Endodermal cell (in vitro differentiated cells): ENCODE data around the gene FMNL2. TPM values are rescaled to one million over a fixed set of nuclear protein-coding genes. Genes with fewer than 3 reads are reported as not detected.

Experiments used
- DNase-seq: peaks from one replicate; pipeline ENCODE4 v3.0.0-alpha.2; 2017
- H3K27ac ChIP-seq: 2 replicates; pipeline ENCODE4 v1.5.1; 2013; ENCODE audit warnings: mild to moderate bottlenecking, low read depth, low read length, moderate library complexity
- H3K27me3 ChIP-seq: 2 replicates; pipeline ENCODE4 v1.6.1; 2013; ENCODE audit warnings: mild to moderate bottlenecking, low read length, moderate library complexity; ENCODE audit not compliant: insufficient read depth, control insufficient read depth, poor library complexity, severe bottlenecking
- H3K36me3 ChIP-seq: 2 replicates; pipeline ENCODE4 v1.7.0; 2013; ENCODE audit warnings: mild to moderate bottlenecking, low read length, moderate library complexity; ENCODE audit not compliant: control insufficient read depth, insufficient read depth
- H3K4me1 ChIP-seq: one replicate; pipeline ENCODE4 v1.7.0; 2013; ENCODE audit warnings: low read length; ENCODE audit not compliant: control insufficient read depth, insufficient read depth
- H3K4me3 ChIP-seq: 2 replicates; pipeline ENCODE4 v1.5.1; 2013; ENCODE audit warnings: mild to moderate bottlenecking, low read length, moderate library complexity
- H3K9ac ChIP-seq: 2 replicates; pipeline ENCODE4 v1.6.1; 2013; ENCODE audit warnings: mild to moderate bottlenecking, low read length, moderate library complexity; ENCODE audit not compliant: poor library complexity, severe bottlenecking; ENCODE audit errors: extremely low read depth
- H3K9me3 ChIP-seq: 2 replicates; pipeline ENCODE4 v1.6.1; 2013; ENCODE audit warnings: mild to moderate bottlenecking, low read length, moderate library complexity; ENCODE audit not compliant: control insufficient read depth
- H3K27ac Mint-ChIP-seq: 2 replicates; pipeline ENCODE4 v1.8.0; 2020; ENCODE audit warnings: mixed read lengths
- H3K27me3 Mint-ChIP-seq: 2 replicates; pipeline ENCODE4 v1.8.0; 2021; ENCODE audit warnings: mild to moderate bottlenecking, mixed read lengths; ENCODE audit not compliant: insufficient read depth
- H3K36me3 Mint-ChIP-seq: 2 replicates; pipeline ENCODE4 v1.8.0; 2020; ENCODE audit warnings: low read depth, mixed read lengths
- H3K4me1 Mint-ChIP-seq: 2 replicates; pipeline ENCODE4 v1.8.0; 2020; ENCODE audit warnings: mixed read lengths
- H3K4me3 Mint-ChIP-seq: 2 replicates; pipeline ENCODE4 v1.8.0; 2020; ENCODE audit warnings: mild to moderate bottlenecking, moderate library complexity, mixed read lengths
- H3K9me3 Mint-ChIP-seq: 2 replicates; pipeline ENCODE4 v1.8.0; 2020; ENCODE audit warnings: mild to moderate bottlenecking, mixed read lengths
- WGBS, 2 experiments: methylation state at CpG; one replicate each; pipeline versions ENCODE4 v1.1.5 to v1.1.7; 2013; ENCODE audit warnings: missing lambda C conversion rate in 2 of 2, mixed read lengths in 1 of 2; ENCODE audit not compliant: insufficient coverage in 1 of 2, insufficient read length in 1 of 2; 5-methylcytosine and 5-hydroxymethylcytosine counted together
- total RNA-seq, 2 donors: library from RNA; stranded (reverse); fragmentation: NEBNext Ultra II Directional in 1 of 2; extraction: Animal tissue kit (Norgen Biotek cat#: 25700) in 1 of 2; gene quantifications; 2 replicates in 1 of 2; 3 replicates in 1 of 2; pipeline ENCODE4 v1.2.1, GENCODE V29; 2021
- TF ChIP-seq, protein P1 (sequence below): fragments of 200-600 bp; sonication (generic); conservative IDR thresholded peaks from 2 replicates; pipeline ENCODE4 v1.5.0; 2021; ENCODE audit warnings: antibody characterized with exemption, mild to moderate bottlenecking

FMNL2 gene
- total RNA-seq, 2 donors from 2014 or later: 49.4 to 51.8 TPM

DNA sequence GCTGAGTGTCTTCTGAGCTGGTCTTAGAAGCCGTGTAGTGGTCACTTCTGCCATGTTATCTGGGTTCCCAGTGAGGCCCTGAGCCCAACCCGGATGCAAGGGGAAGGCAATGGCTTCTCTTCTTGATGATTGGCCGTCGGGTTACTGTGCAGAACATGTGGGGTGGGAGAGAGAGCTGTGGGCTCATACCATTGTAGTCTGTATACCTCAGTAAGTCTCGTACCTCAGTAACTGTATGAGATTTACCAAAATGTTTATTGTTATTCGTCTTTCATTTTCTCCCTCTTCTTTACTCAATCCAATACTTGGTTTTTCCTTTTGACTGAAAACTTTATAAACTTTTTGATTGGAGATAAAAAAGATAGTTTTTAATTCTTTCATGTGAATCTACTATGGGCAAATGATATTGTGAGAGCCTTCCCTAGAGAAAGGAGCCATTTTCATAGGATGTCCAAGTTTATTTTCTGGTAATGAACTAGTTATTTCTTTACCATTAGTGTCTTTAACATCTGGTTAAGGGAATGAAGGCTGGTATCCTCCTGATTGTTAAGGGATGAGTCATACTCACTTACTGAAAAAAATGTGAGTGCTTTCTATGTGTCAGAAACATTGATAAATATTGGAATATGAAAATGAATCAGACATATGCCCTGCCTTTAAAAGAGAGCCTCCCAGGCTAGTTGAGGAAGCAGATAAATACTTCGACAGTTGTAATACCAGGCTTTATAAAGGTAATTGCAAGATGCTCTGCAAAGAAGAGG, 252.4 kb downstream of the FMNL2 start:
- Histone ChIP-seq H3K36me3 (peaks cover 16% of the 10 kb centered on the region), H3K4me1 (no peaks in the 10 kb centered on the region), H3K4me3 (no peak overlapping the region), H3K27ac (no peak overlapping the region), H3K27me3 (no peaks in the 10 kb centered on the region), H3K9ac (no peak overlapping the region), H3K9me3 (no peaks in the 10 kb centered on the region)
- Mint-ChIP-seq H3K4me3 (no peak overlapping the region), H3K9me3 (no peaks in the 10 kb centered on the region), H3K36me3 (peaks cover 29% of the 10 kb centered on the region), H3K27me3 (no peaks in the 10 kb centered on the region), H3K27ac (no peak overlapping the region), H3K4me1 (no peaks in the 10 kb centered on the region)
- no peak for DNase-seq
- 82 to 89% methylated on average over 5 to 7 of the region's 7 CpGs for WGBS, 2 experiments
- TF ChIP-seq, protein P1, sequence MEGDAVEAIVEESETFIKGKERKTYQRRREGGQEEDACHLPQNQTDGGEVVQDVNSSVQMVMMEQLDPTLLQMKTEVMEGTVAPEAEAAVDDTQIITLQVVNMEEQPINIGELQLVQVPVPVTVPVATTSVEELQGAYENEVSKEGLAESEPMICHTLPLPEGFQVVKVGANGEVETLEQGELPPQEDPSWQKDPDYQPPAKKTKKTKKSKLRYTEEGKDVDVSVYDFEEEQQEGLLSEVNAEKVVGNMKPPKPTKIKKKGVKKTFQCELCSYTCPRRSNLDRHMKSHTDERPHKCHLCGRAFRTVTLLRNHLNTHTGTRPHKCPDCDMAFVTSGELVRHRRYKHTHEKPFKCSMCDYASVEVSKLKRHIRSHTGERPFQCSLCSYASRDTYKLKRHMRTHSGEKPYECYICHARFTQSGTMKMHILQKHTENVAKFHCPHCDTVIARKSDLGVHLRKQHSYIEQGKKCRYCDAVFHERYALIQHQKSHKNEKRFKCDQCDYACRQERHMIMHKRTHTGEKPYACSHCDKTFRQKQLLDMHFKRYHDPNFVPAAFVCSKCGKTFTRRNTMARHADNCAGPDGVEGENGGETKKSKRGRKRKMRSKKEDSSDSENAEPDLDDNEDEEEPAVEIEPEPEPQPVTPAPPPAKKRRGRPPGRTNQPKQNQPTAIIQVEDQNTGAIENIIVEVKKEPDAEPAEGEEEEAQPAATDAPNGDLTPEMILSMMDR: no peak

DNA sequence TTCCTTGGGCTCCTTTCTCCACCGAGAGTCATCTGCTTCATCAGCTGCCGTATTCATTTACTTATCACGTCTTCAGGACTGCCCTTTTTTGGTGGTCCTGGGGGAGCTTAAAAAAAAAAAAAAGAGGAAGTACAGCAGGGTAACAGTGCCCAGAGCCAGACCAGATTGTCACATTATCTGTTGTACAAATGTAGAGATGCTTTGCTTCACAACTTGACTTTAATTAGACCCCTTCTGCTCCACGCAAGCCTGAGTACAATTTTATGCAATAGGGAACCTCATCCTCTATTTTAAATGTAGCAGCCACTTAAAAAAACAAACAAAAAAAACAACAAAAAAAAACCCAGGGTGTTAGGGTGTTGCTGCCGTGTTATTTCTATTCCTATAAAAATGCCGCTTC, 254.0 kb downstream of the FMNL2 start:
- Mint-ChIP-seq H3K4me1 (no peaks in the 10 kb centered on the region), H3K36me3 (peaks cover 22% of the 10 kb centered on the region), H3K27ac (no peak overlapping the region), H3K27me3 (no peaks in the 10 kb centered on the region), H3K9me3 (no peaks in the 10 kb centered on the region), H3K4me3 (no peak overlapping the region)
- H3K9ac ChIP-seq: no peak overlapping the region
- no peak overlapping the region for H3K4me3 ChIP-seq
- H3K27me3 ChIP-seq: no peaks in the 10 kb centered on the region
- WGBS, 2 experiments: 93 to 100% methylated on average over 4 to 6 of the region's 6 CpGs
- DNase-seq: no peak
- no peaks in the 10 kb centered on the region for H3K9me3 ChIP-seq
- H3K4me1 ChIP-seq: no peaks in the 10 kb centered on the region
- H3K36me3 ChIP-seq: peaks cover 7% of the 10 kb centered on the region
- no peak overlapping the region for H3K27ac ChIP-seq
- TF ChIP-seq, protein P1: no peak

DNA sequence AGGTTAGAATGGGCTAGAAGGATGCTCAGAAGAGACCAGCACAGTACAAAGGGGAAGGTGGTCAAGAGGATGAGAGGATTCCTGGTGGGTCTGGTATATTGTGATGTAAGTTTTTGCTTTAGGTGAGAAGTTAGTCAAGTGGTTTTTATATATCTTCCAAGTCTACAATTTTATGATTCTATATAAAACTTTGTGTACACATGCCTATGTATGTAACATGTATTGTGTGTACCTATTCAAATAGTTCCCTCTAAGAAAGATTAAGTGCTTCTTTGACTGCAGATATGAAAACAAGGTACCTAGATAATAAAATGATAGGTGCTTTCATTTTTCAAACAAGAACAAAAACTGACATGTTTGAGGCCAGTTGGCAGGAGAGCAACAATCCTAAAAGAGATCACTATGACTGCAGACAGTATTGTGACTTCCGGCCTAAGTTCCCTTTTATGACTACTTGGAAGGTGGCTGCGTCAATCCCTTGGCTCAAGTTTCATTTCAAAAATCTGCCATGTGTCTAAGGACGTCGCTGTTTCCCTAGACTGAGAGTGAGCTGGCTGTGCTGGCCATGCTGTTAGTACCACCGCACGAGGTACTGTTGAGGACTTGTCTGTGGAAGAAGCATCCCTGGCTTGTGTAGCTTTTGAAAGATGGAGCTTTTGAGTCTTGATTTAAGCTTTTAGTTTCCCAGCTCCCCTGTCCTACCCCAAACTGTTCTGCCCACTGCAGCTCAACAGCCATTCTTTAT, 259.2 kb downstream of the FMNL2 start:
- H3K27ac ChIP-seq: no peak overlapping the region
- Mint-ChIP-seq H3K27me3 (no peaks in the 10 kb centered on the region), H3K36me3 (peaks cover 17% of the 10 kb centered on the region), H3K4me1 (no peaks in the 10 kb centered on the region), H3K9me3 (no peaks in the 10 kb centered on the region), H3K4me3 (no peak overlapping the region), H3K27ac (no peak overlapping the region)
- H3K9ac ChIP-seq: no peak overlapping the region
- DNase-seq: no peak
- no peak overlapping the region for H3K4me3 ChIP-seq
- H3K36me3 ChIP-seq: peaks cover 4% of the 10 kb centered on the region
- 88 to 93% methylated on average over 6 of the region's 6 CpGs for WGBS, 2 experiments
- no peaks in the 10 kb centered on the region for H3K4me1 ChIP-seq
- no peaks in the 10 kb centered on the region for H3K27me3 ChIP-seq
- TF ChIP-seq, protein P1: no peak
- H3K9me3 ChIP-seq: no peaks in the 10 kb centered on the region
